Erythroblast (primary cell): ENCODE results near the gene FAM219A.
"Not testable (repeated sequence)": the region's sequence is repeated elsewhere in the genome, so short reads cannot be mapped to it uniquely, and the experiment has no call there.

Experiments used
- DNase-seq, 2 experiments: peaks; one replicate each; lab custom pipeline; 2025; lab: John Stamatoyannopoulos, UW
- GATA1 ChIP-seq: IDR thresholded peaks from 2 replicates; pipeline ENCODE4 v1.6.1; 2011; ENCODE audit warnings: low read depth, mild to moderate bottlenecking, control low read depth, low read length, moderate library complexity
- POLR2A ChIP-seq: IDR thresholded peaks from 2 replicates; pipeline ENCODE4 v1.6.1; 2011; ENCODE audit warnings: mild to moderate bottlenecking, low read length

The FAM219A gene

DNA sequence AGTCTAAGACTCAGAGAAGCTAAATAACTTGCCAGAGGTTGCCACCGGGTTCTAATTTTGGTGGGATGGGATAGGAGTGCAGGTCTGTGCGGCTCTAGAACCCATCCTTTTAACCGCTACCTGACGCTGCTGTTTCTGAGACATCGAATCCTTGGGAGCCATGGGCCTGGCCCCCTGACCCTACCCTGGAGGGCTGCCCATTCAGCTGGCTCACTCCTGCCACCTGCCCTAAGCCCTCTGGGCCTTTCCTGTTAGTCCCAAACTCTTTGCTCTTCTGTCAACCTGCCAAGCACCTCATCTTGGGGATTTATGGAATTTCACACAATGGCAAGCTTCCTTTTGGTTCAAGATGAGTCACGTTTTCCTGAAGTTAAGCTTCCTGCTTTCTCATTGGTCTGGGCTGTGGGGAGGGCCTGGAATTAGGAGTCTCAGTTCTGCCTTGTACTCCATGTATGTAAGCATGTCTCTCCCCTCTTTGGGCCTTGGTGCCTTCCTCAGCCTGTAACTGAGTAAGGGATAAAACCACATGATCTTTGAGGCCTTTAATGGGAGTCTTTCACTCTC, 37.9 kb upstream of the FAM219A start:
- TF ChIP-seq POLR2A (no peak), GATA1 (no peak)
- no peak for DNase-seq

DNA sequence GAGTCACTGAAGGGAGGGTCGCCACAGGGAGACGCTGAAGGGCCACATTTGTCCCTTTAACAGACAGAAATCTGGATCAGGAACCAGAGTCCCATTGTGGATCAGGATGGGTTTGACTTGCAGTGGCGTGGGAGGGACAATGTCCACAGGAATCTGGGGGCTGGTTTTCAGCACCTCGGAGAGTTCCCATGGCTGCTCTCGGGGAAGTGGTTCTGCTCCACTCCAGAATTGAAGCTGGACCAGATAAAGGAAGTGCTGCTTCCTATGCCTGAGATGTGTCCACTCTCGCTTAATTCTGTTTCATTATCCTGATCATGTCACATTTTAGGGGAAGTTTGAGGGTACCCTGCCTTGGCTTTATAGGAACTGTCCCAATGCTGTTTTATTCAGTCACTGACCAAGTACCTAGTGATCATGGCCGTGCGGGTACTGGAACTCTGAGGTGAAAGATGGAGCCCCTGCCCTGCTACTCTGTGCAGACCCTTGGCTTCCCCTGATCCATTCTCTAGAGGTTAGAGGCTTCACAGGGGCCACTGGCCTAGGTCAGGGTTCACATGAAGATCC, 35.7 kb upstream of the FAM219A start:
- peak; percentile 39 to 52 for DNase-seq
- TF ChIP-seq GATA1 (no peak), POLR2A (no peak)

DNA sequence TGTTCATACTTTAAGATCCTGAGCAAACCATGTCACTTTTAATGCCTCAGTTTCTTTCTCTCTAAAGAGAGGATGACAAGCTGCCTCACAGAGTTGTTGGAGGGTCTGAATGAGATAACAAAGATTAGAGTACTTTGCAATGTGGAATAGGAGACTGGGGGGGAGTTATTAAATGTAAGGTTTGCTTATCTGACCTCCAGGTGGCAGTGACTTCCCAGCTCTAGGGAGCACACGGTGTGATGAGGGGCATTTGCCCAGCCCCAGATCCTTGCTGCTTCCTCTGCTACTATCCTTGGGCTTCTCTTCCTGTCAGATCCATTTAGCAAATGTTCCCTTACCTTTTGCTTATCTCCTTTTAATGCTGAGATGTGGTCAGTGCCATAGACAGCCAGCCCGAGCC, 33.7 kb upstream of the FAM219A start:
- TF ChIP-seq GATA1: no peak
- DNase-seq: no peak

DNA sequence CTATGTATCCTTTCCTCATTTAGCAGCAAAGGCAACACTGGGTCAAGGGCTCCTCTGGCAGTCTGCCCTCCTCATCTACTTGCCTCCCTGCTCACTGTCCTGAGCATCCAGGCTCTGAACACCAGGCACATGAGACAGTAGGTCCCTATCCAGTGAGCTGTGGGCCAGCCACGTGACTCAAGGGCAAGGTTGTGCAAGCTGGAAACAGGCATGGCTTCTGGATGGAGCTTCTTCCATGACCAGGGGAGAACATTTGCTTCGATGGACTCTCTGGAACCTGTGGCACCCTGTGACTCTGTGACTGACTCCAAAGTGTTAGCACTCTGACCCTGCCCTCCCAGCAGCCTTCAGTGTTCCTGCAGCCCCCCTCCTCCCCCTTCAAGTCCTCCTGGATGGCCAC, 33.2 kb upstream of the FAM219A start:
- no peak for TF ChIP-seq GATA1
- no peak for TF ChIP-seq POLR2A
- DNase-seq: no peak

DNA sequence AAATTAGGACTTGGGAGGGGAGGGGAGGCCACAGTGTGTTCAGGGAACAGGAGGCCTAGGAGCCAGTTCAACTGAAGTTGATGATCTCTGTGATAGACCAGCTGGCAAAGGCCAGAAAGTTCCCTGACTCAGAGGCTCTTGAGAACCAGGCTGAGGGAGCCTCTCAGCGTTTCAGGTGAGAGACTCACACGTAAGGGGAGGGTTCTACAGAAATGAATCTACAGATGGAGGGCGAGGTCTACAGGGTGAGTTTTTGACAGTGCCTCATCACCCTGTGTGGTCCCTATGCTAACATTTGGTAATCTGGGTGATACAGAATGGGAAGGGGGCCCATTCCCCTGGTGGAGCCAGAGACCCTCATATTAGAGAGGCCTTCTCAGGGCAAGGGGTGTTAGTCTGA, 32.4 kb upstream of the FAM219A start:
- no peak for TF ChIP-seq GATA1
- no peak for TF ChIP-seq POLR2A
- no peak for DNase-seq

DNA sequence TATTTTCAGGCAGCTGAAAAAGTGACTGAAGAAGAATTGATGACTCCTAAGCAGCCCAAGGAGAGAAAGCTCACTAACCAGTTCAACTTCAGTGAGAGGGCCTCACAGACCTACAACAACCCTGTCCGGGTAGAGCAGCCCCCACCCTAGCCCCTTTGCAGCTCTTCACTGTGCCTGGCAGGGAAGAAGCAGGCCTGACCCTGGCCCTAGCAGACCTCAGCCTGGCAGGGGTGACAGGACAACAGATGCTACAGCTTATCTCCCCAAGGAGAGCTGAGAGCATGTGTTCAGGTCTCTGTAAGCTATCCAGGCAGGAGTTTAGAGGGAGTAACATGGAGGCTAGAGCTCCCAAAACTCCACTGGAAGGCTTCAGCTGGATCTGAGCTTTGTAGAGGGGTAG, 32.0 kb upstream of the FAM219A start:
- no peak for DNase-seq

DNA sequence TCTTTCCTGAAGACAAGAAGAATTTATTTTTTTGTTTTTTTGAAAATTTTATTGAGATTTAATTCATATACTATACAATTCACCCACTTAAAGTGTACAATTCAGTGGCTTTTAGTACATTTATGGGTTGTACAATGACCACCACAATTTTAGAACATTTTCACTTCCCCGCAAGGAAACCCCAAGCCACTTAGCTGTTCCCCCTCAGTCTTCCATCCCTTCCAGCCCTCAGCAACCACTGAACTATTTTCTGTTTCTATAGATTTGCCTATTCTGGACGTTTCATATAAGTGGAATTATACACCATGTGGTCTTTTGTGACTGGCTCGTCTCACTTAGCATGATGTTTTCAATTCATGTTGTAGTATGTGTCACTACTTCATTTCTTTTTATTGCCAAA, 28.2 kb upstream of the FAM219A start:
- DNase-seq: no peak
- TF ChIP-seq GATA1 (no peak), POLR2A (no peak)

More for the DNA sequence above, 32.0 kb upstream of the FAM219A start:
- no peak for TF ChIP-seq POLR2A
- TF ChIP-seq GATA1: no peak

DNA sequence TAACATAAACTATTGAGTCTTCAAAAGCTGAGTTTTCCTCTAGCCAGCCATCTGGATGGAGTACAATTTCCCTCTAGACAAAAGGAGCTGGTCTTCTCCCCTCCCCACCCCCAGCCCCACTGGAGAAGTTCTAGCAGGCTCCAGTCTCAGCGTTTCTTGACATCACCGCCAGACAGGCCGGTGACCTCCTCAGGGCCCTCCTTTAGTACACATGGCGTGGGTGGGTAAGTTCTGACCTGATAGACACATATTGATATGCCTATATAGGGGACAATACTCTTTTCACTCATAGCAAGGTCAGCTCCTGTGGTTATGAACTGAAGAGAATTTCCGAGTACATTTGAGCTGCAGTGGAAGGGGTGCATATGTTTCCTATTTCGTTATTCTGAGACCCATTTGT, 27.5 kb upstream of the FAM219A start:
- DNase-seq: no peak
- TF ChIP-seq GATA1 (no peak), POLR2A (no peak)

DNA sequence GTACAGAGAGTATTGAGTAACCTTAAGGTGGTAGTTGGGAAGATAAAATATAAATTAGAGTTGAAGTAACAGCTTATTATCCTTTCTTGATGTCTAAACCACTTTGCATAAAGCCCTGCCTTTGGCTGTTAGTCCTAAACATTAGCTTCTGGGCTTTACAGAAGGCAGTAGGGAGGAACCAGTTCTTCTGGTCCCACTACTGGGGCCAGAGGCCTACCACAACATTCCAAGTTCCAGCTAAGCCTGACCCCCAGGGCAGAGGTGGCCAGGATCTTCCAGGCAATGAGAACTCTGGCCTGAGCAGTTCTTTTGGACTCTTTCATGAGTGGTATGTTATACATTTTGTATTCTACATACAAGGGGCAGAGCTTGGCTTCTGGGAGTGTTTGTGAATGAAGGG, 26.3 kb upstream of the FAM219A start:
- DNase-seq: no peak

DNA sequence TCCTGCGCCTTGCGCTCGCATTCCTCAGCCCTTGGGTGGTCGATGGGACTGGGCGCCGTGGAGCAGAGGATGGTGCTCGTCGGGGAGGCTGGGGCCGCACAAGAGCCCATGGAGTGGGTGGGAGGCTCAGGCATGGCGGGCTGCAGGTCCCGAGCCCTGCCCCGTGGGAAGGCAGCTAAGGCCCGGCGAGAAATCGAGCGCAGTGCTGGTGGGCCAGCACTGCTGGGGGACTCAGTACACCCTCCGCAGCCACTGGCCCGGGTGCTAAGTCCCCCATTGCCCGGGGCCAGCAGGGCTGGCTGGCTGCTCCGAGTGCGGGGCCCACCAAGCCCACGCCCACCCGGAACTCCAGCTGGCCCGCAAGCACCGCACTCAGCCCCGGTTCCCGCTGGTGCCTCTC, 24.4 kb upstream of the FAM219A start:
- not testable (repeated sequence) for DNase-seq

More for the DNA sequence above, 26.3 kb upstream of the FAM219A start:
- TF ChIP-seq GATA1 (no peak), POLR2A (no peak)

DNA sequence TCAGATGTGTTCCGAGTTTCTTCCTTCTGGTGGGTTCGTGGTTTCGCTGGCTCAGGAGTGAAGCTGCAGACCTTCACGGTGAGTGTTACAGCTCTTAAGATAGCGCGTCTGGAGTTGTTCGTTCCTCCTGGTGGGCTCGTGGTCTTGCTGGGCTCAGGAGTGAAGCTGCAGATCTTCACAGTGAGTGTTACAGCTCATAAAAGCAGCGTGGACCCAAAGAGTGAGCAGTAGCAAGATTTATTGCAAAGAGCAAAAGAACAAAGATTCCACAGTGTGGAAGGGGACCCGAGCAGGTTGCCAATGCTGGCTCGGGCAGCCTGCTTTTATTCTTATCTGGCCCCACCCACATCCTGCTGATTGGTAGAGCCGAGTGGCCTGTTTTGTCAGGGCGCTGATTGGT, 23.2 kb upstream of the FAM219A start:
- DNase-seq: not testable (repeated sequence)

DNA sequence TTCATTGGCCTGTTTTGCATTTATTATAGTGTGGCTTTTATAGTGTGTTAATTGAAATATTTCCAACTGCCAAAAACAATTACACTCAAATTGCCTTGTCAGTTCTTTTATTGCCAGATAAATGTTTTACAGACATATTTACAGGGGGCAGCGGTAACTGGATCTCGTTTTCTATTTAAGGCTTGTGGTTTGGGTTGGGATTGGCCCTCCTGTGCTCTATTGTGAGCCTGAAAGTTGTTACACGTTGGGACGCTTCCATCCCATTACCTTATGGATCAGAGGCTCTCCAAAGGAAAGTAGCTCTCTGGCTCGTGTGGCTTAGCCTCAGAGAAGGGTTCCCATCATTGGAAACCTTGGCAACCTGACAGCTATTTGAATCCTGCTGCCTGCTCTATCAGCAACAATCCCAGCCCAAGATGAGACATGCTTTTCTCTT, 21.1 kb upstream of the FAM219A start:
- no peak for DNase-seq

DNA sequence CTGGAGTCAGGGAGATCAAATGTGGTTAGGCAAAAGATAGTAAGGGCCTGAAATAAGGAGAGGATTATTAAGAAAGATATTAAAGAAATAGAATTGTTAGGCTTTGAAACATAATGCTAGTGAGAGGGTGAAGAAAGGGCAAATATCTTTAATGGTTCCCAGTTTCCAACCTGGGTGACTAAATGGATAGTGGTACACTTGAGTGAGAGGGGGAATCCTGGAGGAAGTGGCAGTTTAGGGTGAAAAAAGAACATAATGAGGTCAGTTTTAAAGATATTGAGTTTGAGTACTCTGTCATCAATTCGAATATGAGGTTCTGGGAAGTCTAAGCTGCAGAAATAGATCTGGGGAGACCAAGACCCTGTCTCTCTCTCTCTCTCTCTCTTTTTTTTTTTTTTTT, 19.2 kb upstream of the FAM219A start:
- DNase-seq: no peak
- TF ChIP-seq GATA1: no peak
- TF ChIP-seq POLR2A: no peak

More for the DNA sequence above, 21.1 kb upstream of the FAM219A start:
- no peak for TF ChIP-seq POLR2A

DNA sequence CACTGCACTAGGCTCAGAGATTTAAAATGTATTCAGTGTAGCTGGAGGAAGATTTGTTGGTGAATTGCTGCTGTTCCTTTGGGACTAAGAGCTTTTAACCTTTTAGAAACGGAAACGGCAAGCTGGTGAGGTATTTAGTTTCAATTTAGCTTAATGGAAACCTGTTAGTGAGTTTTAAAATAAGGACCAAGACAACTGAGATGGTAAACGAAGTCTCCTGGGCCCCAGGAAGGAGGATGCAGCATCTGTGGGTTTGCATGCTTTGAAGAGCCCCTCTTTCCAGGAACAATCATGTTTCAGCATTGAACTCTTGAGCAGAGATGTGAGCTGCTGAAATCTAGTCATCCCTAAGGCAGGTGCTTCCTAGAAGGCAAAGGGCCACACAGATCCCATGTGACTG, 16.7 kb upstream of the FAM219A start:
- no peak for TF ChIP-seq POLR2A
- no peak for TF ChIP-seq GATA1
- DNase-seq: no peak

DNA sequence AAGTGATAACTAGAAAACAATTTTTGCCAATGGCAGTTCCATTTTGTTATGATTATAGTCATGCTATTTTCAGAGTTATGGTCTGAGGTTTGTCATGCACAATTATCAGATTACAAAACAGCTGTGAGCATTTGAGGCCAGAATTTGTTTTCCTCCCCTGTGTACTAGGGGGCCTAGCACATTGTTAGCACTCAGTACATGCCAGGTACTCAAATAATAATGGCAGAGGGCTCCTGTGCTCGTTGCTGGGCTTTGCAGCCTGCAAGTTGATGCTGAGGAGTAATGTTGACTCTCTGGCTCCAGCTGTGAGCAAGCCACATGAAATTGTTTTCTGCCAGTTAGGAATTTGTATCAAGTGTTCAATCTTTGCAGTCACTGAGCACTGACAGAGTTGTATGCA, 7.1 kb upstream of the FAM219A start:
- TF ChIP-seq POLR2A (no peak), GATA1 (no peak)
- no peak for DNase-seq

DNA sequence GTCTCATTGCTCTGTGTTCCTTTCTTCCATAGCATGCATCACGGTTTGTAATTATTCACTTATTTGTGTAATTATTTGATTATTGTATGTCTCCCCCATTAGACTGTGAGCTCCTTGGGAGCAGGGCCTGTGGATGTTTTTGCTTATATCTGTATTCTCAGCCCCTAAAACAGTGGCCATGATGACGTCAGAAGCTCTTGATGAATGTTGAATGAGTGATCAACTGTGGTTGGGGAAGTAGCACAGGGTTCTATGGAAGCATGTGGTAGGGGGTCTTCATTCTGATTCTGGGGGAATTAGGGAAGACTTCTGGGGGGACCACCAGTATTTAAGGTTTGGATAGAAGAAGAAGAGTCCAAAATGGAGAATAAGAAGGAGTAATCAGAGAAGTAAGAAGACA, 6.2 kb upstream of the FAM219A start:
- no peak for DNase-seq
- TF ChIP-seq POLR2A (no peak), GATA1 (no peak)
